H7 (cell line): ENCODE measurements around the gene SLC39A13. TPM values are rescaled to one million over a fixed set of nuclear protein-coding genes. Genes with fewer than 3 reads are reported as not detected.

Source experiments
- DNase-seq: peaks from one replicate; pipeline ENCODE4 v3.0.0; 2012
- H3K27me3 ChIP-seq: 2 replicates; pipeline ENCODE4 v1.6.0; 2011; ENCODE audit warnings: mild to moderate bottlenecking, low read length; ENCODE audit not compliant: control insufficient read depth, insufficient read depth
- H3K36me3 ChIP-seq: replicated peaks from 2 replicates; pipeline ENCODE4 v1.5.1; 2011; ENCODE audit warnings: low read length; ENCODE audit not compliant: control insufficient read depth, insufficient read depth
- H3K4me3 ChIP-seq: 2 replicates; pipeline ENCODE4 v1.5.1; 2011; ENCODE audit warnings: low read depth, mild to moderate bottlenecking, control low read depth, low read length, moderate library complexity; ENCODE audit not compliant: insufficient read depth
- total RNA-seq: library from RNA; depleted of rRNA; stranded (reverse); fragments of >200 nt; shearing (Covaris generic); gene quantifications from 2 replicates; pipeline ENCODE4 v1.2.3, GENCODE V29; 2014; rRNA removed

Gene SLC39A13
- total RNA-seq, 1 experiment from 2014 or later = 26.7 TPM

DNA sequence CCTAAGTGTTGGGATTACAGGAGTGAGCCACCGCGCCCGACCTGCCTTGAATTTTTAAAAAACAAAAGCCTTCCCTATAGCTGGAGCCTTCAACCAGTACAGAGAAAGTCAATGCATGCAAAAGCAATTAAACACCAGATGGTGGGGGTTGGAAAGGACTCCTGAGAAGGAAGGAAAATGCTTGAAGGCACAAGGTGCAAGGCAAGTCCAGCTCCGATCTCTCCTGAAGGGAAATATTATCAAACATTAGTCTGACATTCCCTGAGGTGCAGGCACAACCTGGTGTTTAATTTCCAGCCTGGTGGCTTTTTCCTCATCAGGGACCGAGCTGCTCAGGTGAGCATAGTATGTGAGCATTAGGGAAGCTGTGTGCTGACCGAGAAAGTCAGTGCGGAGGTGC, 53.5 kb downstream of the SLC39A13 start:
- no peaks in the 10 kb centered on the region for H3K27me3 ChIP-seq
- DNase-seq = peak; percentile 27
- H3K36me3 ChIP-seq = peaks cover 1% of the 10 kb centered on the region
- no peak overlapping the region for H3K4me3 ChIP-seq

- H3K4me3 ChIP-seq = no peak overlapping the region
- H3K27me3 ChIP-seq = no peaks in the 10 kb centered on the region
- H3K36me3 ChIP-seq = peaks cover 4% of the 10 kb centered on the region
- DNase-seq = peak; percentile 49
Observed at GRCh38 chr11:47464483-47464882, 56.1 kb downstream of the SLC39A13 start.

Other genes with a start within 250 kb of the SLC39A13 start
- gene ARFGAP2, start 231.7 kb upstream of the SLC39A13 start, total RNA-seq = 84.4 and 94.7 TPM in 2 replicates
- gene PACSIN3, start 222.2 kb upstream of the SLC39A13 start, total RNA-seq = 67.6 and 76.2 TPM in 2 replicates
- gene DDB2, start 193.6 kb upstream of the SLC39A13 start, total RNA-seq = 13.9 and 23.7 TPM in 2 replicates
- 24.2 and 25.5 TPM in 2 replicates for gene ACP2, start 159.8 kb upstream of the SLC39A13 start, total RNA-seq
- 22.4 and 25.4 TPM in 2 replicates for gene NR1H3, start 150.6 kb upstream of the SLC39A13 start, total RNA-seq
- gene MADD, start 138.5 kb upstream of the SLC39A13 start, total RNA-seq = 21.3 and 22.7 TPM in 2 replicates
- gene MYBPC3, start 55.9 kb upstream of the SLC39A13 start, total RNA-seq = not detected in 2 replicates
- gene SPI1, start 30.0 kb upstream of the SLC39A13 start, total RNA-seq = 0.42 and 0.81 TPM in 2 replicates
- gene PSMC3, start 17.8 kb downstream of the SLC39A13 start, total RNA-seq = 132 and 162 TPM in 2 replicates
- 0.33 and 0.42 TPM in 2 replicates for gene RAPSN, start 40.5 kb downstream of the SLC39A13 start, total RNA-seq
- 119 and 155 TPM in 2 replicates for gene CELF1, start 144.5 kb downstream of the SLC39A13 start, total RNA-seq
- 83.9 and 95.1 TPM in 2 replicates for gene PTPMT1, start 157.0 kb downstream of the SLC39A13 start, total RNA-seq
- gene KBTBD4, start 170.4 kb downstream of the SLC39A13 start, total RNA-seq = 20.1 and 23.7 TPM in 2 replicates
- 82.1 and 101 TPM in 2 replicates for gene NDUFS3, start 170.5 kb downstream of the SLC39A13 start, total RNA-seq
- gene FAM180B, start 178.1 kb downstream of the SLC39A13 start, total RNA-seq = not detected in 2 replicates
- gene C1QTNF4, start 185.8 kb downstream of the SLC39A13 start, total RNA-seq = 5.0 and 5.2 TPM in 2 replicates
- 143 and 148 TPM in 2 replicates for gene MTCH2, start 234.0 kb downstream of the SLC39A13 start, total RNA-seq